ENCODE measurements around the gene KIAA0319L. TPM values are rescaled to one million over a fixed set of nuclear protein-coding genes. Genes with fewer than 3 reads are reported as not detected.

The KIAA0319L gene
- total and polyA plus RNA-seq, 7 donors = 8.3 to 50.4 (median 30.7) TPM

DNA sequence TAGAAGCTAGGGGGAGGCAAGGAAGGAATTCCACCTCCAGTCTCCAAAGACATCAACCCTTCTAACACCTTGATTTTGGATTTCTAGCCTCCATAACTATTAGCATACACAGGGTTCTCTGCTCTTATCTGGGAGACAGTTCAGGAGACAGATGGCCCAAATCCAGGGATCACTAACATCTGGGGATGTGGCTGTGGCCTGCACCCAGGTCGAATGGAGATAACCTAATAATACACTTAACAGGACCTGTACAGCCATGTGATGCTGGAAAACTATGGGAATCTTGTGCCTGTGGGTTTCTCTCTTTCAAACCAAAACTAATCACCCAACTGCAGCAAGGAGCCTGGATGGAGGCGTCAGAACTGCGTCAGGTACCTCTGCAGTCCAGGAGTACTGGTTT is 47.6 kb downstream of the KIAA0319L start:
- H3K27me3 ChIP-seq = no peaks in the 10 kb centered on the region
- TF ChIP-seq, protein P1, sequence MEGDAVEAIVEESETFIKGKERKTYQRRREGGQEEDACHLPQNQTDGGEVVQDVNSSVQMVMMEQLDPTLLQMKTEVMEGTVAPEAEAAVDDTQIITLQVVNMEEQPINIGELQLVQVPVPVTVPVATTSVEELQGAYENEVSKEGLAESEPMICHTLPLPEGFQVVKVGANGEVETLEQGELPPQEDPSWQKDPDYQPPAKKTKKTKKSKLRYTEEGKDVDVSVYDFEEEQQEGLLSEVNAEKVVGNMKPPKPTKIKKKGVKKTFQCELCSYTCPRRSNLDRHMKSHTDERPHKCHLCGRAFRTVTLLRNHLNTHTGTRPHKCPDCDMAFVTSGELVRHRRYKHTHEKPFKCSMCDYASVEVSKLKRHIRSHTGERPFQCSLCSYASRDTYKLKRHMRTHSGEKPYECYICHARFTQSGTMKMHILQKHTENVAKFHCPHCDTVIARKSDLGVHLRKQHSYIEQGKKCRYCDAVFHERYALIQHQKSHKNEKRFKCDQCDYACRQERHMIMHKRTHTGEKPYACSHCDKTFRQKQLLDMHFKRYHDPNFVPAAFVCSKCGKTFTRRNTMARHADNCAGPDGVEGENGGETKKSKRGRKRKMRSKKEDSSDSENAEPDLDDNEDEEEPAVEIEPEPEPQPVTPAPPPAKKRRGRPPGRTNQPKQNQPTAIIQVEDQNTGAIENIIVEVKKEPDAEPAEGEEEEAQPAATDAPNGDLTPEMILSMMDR (IDR thresholded peaks at IDR 0.05) = no peak
- TF ChIP-seq EP300 (IDR thresholded peaks at IDR 0.05) = no peak
- TF ChIP-seq POLR2AphosphoS5 (IDR thresholded peaks at IDR 0.05) = no peak
- no peak for TF ChIP-seq POLR2A (IDR thresholded peaks at IDR 0.05)
- DNase-seq = no peak
- peaks cover 0 to 12% (median 10%) of the 10 kb centered on the region in 4 donors for H3K36me3 ChIP-seq
- intact Hi-C loops (cut with DNase I) = no loop called here
- H3K27ac ChIP-seq = no peak overlapping the region
- no peak overlapping the region for H3K4me3 ChIP-seq
- H3K4me1 ChIP-seq = no peaks in the 10 kb centered on the region
- H3K9me3 ChIP-seq = no peaks in the 10 kb centered on the region
- WGBS, 2 donors = 90 to 95% methylated on average over 3 of the region's 3 CpGs

DNA sequence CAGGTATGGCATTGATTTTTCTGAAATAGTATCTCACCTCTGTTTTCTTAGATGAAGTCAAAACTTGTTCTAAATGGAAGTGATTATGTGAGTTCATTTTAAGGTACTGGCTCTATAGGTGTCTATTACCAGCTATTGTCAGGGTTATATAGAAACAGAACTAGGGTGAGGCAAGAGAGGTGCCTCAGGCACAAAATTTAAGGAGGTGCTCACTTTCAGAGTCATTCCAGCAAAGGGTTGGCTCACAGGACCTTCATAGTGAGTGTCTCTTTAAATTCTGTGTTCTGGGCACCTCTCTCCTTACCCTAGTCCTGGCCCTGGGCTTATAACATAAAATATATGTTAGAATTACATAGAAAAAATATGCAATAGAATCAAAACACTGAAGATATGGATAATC is 49.3 kb downstream of the KIAA0319L start:
- intact Hi-C loops (cut with DNase I) = no loop called here
- DNase-seq = no peak

DNA sequence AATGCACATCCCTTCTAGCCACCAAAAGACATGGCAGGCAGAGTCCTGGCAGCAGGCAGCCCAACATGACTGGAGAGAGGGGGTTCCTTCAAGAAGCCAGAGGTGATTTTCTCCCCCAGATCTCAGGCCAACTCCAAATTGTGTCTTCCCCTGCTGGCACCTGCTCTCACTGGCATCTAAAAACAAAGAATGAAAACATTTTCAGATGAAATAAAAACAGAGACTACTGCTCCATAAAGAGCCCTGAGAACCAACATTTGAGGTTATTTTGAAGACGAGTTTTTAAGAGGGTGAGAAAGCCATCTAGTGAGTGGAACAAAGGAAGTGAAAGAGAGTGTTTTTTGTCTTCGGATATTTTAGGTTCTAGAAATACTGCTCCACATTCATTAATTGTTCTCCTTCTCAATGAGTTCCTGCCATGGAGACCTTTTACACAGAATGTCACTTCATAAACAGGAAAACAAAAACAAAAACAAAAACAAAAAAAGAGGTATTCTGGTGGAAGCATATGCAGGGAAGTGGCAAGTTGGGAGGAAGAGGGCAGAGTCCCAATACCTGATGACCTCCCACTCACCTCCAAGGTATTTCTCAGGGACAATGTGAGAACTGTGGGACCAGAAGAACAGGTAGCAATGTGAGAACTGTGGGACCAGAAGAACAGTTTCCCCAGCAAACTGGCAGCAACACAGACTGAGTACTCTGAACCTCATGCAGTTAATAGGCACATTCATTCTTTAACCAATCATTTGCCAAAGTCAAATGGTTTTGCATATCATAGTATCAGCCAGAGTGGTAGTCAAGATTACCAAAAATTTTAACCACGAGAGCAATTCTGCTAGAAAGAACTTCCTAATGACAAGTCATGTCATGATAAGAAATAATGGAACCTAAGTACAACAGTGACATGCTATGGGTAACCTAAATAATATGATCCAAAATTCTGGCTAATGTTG is 50.0 kb downstream of the KIAA0319L start:
- Histone ChIP-seq H3K27ac (no peak overlapping the region), H3K4me3 (no peak overlapping the region), H3K4me1 (no peaks in the 10 kb centered on the region), H3K36me3 (peaks cover 0 to 12% (median 10%) of the 10 kb centered on the region in 4 donors), H3K27me3 (no peaks in the 10 kb centered on the region), H3K9me3 (no peaks in the 10 kb centered on the region)
- no peak for TF ChIP-seq POLR2AphosphoS5 (IDR thresholded peaks at IDR 0.05)
- no peak for TF ChIP-seq POLR2A (IDR thresholded peaks at IDR 0.05)
- no peak for TF ChIP-seq EP300 (IDR thresholded peaks at IDR 0.05)
- TF ChIP-seq, protein P1 (IDR thresholded peaks at IDR 0.05) = no peak
- DNase-seq = no peak
- WGBS, 2 donors = 58 to 86% methylated on average over 3 of the region's 3 CpGs
- intact Hi-C loops (cut with DNase I) = no loop called here

More for the DNA sequence above, 49.3 kb downstream of the KIAA0319L start:
- peaks cover 0 to 12% (median 10%) of the 10 kb centered on the region in 4 donors for H3K36me3 ChIP-seq
- H3K4me3 ChIP-seq = no peak overlapping the region
- H3K9me3 ChIP-seq = no peaks in the 10 kb centered on the region
- TF ChIP-seq POLR2AphosphoS5 (IDR thresholded peaks at IDR 0.05) (no peak), EP300 (IDR thresholded peaks at IDR 0.05) (no peak), POLR2A (IDR thresholded peaks at IDR 0.05) (no peak)
- TF ChIP-seq, protein P1 (IDR thresholded peaks at IDR 0.05) = no peak
- H3K27me3 ChIP-seq = no peaks in the 10 kb centered on the region
- no peak overlapping the region for H3K27ac ChIP-seq
- no peaks in the 10 kb centered on the region for H3K4me1 ChIP-seq

DNA sequence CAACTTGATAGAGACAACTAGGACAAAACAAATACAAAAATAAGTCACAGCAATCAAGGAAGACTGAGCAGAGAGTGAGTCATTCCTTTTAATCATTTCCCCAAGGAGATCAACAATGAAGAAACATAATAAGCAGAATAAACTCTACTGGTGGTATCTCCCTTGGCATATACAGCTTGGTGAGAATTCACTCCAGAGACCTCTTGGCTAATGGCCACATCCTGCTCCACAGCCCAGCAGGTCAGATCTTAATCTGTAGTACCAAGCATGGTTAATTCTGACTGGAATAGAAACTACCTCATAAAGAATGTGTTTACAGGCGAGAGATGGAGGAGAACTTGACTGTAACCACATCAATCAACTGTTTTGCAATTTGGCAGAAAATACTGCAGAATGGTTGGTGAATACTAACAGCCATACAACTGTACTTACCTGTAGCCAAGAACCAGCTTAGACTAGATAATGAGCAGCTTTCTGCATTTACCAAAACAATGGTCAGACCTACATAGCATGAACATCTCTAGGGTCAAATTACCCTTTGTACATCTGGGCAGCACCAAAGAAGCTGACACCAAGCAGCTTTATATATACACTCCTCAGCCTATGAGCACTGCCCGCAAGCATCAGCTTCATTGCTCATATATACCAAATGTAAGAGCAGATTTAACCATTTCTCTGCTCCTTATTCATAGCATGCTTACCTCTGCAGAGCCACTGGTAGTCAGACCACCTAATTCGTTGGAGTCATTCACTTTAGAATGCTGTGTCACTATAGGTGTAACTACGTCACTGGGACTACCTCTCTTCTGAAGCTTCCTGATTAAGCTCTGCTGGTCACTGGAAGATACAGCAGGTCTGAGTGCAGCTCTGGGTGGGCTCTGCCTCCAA is 51.0 kb downstream of the KIAA0319L start:
- TF ChIP-seq POLR2A (IDR thresholded peaks at IDR 0.05) = no peak
- TF ChIP-seq EP300 (IDR thresholded peaks at IDR 0.05) = no peak
- TF ChIP-seq, protein P1 (IDR thresholded peaks at IDR 0.05) = no peak
- no peak for TF ChIP-seq POLR2AphosphoS5 (IDR thresholded peaks at IDR 0.05)
- no peak overlapping the region for H3K27ac ChIP-seq
- H3K36me3 ChIP-seq = peaks cover 0 to 12% (median 10%) of the 10 kb centered on the region in 4 donors
- H3K4me3 ChIP-seq = no peak overlapping the region
- no peaks in the 10 kb centered on the region for H3K9me3 ChIP-seq
- intact Hi-C loops (cut with DNase I) = no loop called here
- no peaks in the 10 kb centered on the region for H3K27me3 ChIP-seq
- no peak for DNase-seq
- H3K4me1 ChIP-seq = no peaks in the 10 kb centered on the region
- WGBS, 2 donors = 63 to 82% methylated on average over 4 of the region's 4 CpGs

Data from sigmoid colon (tissue), 7 donors.